ENCODE measurements around the gene GPR153. TPM values are rescaled to one million over a fixed set of nuclear protein-coding genes. Genes with fewer than 3 reads are reported as not detected.

The GPR153 gene
- total and polyA plus RNA-seq, 2 of the 8 experiments (the other 6 are each of a cell fraction or from before 2014, with no cell fraction given), result 5.7 to 8.1 TPM

- TF ChIP-seq BRCA1 (IDR thresholded peaks at IDR 0.05; ENCODE audit: low read depth, low read length), result no peak
- no peak for TF ChIP-seq NRF1 (IDR thresholded peaks at IDR 0.05; ENCODE audit: low read depth, low read length)
- TF ChIP-seq HDAC2 (IDR thresholded peaks at IDR 0.05; ENCODE audit: borderline replicate concordance in 1 of 2, low read depth in 2 of 2, low read length in 2 of 2), result no peak
- TF ChIP-seq CEBPB (IDR thresholded peaks at IDR 0.05; ENCODE audit: low read depth, low read length), result no peak
- no peak for TF ChIP-seq CTBP2 (IDR thresholded peaks at IDR 0.05; ENCODE audit: borderline replicate concordance, insufficient read depth, insufficient read length, low read length)
- no peak for TF ChIP-seq POU5F1 (IDR thresholded peaks at IDR 0.05; ENCODE audit: low read depth, low read length)
- no peak for TF ChIP-seq RNF2 (IDR thresholded peaks at IDR 0.05; ENCODE audit: borderline replicate concordance, low read depth, low read length, missing control alignments, poor library complexity, severe bottlenecking)
- TF ChIP-seq CHD7 (IDR thresholded peaks at IDR 0.05; ENCODE audit: insufficient replicate concordance, low read length), result no peak
Observed at GRCh38 chr1:6247651-6248050, 13.2 kb downstream of the GPR153 start (continued).

Data from H1 (cell line).